ENCODE measurements around the gene PCYT1B.
A peak's percentile ranks its signal among the peaks of the same experiment; 100 is the strongest.
"Not testable (repeated sequence)": the region's sequence is repeated elsewhere in the genome, so short reads cannot be mapped to it uniquely, and the experiment has no call there.

The PCYT1B gene

DNA sequence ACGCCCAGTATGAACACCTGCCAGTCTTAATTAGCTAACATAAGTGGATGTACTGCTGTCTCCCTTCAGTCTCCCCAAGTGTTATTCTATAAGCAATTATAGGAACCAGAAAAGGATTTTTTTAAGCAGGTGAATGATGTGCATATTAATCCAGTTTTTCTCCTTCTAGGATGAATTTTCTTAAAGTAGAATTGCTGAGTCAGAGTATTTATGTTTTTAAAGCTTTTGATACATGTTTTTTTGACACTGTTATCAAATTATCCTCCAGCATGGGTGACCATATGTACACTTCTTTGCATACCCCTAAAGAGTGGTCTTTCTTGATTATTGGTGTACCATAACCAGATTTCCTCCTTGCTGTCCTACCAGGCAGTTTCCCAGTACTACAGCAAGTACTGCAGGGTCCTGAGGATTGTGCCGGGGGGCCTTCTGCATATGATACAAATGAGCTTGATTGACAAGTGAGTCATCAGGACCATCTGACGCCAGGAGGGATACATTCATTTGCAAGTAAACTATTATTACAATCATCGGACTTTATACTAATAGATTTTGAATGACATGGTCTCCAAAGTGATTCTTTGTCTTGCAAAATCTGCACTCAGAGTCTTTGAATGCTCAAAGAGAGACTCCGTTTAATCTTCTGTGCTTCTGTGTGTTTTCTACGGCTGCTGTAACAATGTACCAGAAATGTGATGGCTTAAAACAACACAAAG, 10.7 kb upstream of the PCYT1B start:
- Histone ChIP-seq H3K4me3 (no peak overlapping the region), H3K9me3 (no peaks in the 10 kb centered on the region), H3K27ac (no peak overlapping the region), H3K27me3 (no peaks in the 10 kb centered on the region), H3K4me1 (no peaks in the 10 kb centered on the region), H3K36me3 (no peaks in the 10 kb centered on the region)
- DNase-seq = no peak
- TF ChIP-seq, protein P1, sequence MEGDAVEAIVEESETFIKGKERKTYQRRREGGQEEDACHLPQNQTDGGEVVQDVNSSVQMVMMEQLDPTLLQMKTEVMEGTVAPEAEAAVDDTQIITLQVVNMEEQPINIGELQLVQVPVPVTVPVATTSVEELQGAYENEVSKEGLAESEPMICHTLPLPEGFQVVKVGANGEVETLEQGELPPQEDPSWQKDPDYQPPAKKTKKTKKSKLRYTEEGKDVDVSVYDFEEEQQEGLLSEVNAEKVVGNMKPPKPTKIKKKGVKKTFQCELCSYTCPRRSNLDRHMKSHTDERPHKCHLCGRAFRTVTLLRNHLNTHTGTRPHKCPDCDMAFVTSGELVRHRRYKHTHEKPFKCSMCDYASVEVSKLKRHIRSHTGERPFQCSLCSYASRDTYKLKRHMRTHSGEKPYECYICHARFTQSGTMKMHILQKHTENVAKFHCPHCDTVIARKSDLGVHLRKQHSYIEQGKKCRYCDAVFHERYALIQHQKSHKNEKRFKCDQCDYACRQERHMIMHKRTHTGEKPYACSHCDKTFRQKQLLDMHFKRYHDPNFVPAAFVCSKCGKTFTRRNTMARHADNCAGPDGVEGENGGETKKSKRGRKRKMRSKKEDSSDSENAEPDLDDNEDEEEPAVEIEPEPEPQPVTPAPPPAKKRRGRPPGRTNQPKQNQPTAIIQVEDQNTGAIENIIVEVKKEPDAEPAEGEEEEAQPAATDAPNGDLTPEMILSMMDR (IDR thresholded peaks at IDR 0.05) = no peak
- intact Hi-C loops (cut with DNase I; ENCODE audit: low total_unique reads) = no loop called here

- DNase-seq; H3K36me3 ChIP-seq; H3K9me3 ChIP-seq; H3K27me3 ChIP-seq; intact Hi-C loops (cut with DNase I; ENCODE audit: low total_unique reads); H3K4me3 ChIP-seq; H3K27ac ChIP-seq; H3K4me1 ChIP-seq: not testable (repeated sequence)
Measured at GRCh38 chrX:24655679-24656078, 8.5 kb upstream of the PCYT1B start.

DNA sequence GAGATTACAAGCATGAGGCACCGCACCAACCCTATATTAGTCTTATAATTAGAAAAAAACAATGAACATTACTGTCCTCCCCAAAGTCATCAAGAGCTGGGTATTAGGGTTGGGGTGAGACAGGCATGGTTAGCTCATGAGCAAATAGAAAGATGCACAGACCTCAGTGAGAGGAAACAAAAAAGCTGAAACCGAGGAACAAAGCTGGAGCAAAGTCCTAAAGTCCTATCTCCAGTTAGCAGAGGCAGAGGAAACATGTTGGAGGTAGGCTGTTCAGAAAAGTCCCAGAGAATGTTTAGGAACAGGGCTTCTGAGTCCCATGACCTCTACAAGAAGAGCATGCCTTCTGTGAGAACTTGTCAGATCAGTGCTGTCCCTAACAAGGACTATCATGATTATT, 4.6 kb upstream of the PCYT1B start:
- H3K27me3 ChIP-seq = no peaks in the 10 kb centered on the region
- H3K27ac ChIP-seq = no peak overlapping the region
- TF ChIP-seq, protein P1 (IDR thresholded peaks at IDR 0.05) = no peak
- no peaks in the 10 kb centered on the region for H3K9me3 ChIP-seq
- H3K36me3 ChIP-seq = no peaks in the 10 kb centered on the region
- peaks cover 0 to 6% (median 2%) of the 10 kb centered on the region in 4 donors for H3K4me1 ChIP-seq
- H3K4me3 ChIP-seq = no peak overlapping the region
- intact Hi-C loops (cut with DNase I; ENCODE audit: low total_unique reads) = no loop called here
- DNase-seq = no peak

DNA sequence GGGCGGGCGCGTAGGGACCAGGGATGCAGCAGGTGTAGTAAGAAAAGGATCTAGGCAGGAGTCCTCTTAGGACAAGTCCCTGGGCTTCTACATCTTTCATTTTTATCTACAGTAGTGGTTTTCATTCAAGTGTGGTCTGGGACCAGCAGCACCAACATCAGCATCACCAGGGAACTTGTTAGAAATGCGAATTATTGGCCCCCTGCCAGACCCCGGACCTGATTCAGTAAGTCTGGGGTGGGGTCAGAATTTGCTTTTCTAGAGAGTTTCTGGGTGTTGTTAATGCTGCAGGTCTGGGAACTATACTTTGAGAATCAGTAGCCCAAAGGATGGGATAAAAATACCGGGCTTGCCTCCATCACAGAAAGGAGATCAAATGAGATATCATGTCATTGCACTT, 1.3 kb upstream of the PCYT1B start:
- no peaks in the 10 kb centered on the region for H3K27me3 ChIP-seq
- no peaks in the 10 kb centered on the region for H3K9me3 ChIP-seq
- TF ChIP-seq, protein P1 (IDR thresholded peaks at IDR 0.05) = no peak
- peaks cover 0 to 6% (median 2%) of the 10 kb centered on the region in 4 donors for H3K4me1 ChIP-seq
- H3K36me3 ChIP-seq = no peaks in the 10 kb centered on the region
- no peak overlapping the region for H3K4me3 ChIP-seq
- DNase-seq = no peak
- H3K27ac ChIP-seq = no peak overlapping the region
- intact Hi-C loops (cut with DNase I; ENCODE audit: low total_unique reads) = no loop called here

DNA sequence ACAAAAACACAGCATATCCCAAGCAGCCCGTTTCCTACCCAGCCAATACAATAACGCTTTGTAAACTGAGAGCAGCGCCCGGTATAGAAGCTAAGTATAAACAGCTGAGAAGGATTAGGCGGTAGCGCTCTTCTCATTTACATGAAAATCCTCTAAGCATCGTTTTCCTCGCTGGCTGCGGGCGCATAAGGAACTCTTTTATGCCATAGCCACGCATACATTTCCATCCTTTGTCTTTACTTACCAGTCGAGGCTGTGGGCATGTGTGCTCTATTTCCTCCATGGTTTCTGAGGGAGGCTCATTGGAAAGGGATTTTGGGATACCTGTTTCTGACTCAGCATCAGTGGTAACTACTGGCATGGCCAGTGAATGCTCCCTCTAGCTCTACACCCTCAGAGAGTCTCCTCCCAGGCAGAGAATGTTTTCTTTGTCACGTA, 383 bp downstream of the PCYT1B start:
- Histone ChIP-seq H3K36me3 (no peaks in the 10 kb centered on the region), H3K9me3 (no peaks in the 10 kb centered on the region), H3K27me3 (no peaks in the 10 kb centered on the region), H3K4me1 (peaks cover 0 to 6% (median 2%) of the 10 kb centered on the region in 4 donors), H3K4me3 (peak overlapping the region; percentile 36 to 46), H3K27ac (peak overlapping the region in 1 of 2 donors; percentile 22)
- intact Hi-C loops (cut with DNase I; ENCODE audit: low total_unique reads) = no loop called here
- TF ChIP-seq, protein P1 (IDR thresholded peaks at IDR 0.05) = no peak
- DNase-seq = no peak

DNA sequence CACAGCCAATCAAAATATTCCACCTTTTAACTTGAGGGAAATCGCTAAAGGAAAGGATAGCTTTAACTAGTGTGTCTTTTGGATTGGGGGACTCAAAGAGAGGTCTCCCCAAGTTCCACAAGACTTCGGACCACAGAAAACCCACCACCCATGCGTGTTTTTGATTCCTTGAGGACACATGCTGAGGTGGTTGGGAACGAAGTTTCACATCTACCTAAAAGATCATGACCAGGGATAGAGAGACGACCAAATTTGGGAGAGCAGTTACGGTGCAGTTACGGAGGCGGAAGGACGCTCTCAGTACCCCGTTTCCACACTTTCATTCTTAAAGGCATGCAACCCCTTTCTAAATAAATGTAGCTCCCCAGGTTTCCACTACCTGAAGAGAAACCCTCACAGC, 1.1 kb downstream of the PCYT1B start:
- Histone ChIP-seq H3K4me1 (peaks cover 0 to 6% (median 2%) of the 10 kb centered on the region in 4 donors), H3K4me3 (peak overlapping the region; percentile 36 to 46), H3K27me3 (no peaks in the 10 kb centered on the region), H3K27ac (no peak overlapping the region), H3K9me3 (no peaks in the 10 kb centered on the region), H3K36me3 (no peaks in the 10 kb centered on the region)
- DNase-seq = no peak
- intact Hi-C loops (cut with DNase I; ENCODE audit: low total_unique reads) = no loop called here
- TF ChIP-seq, protein P1 (IDR thresholded peaks at IDR 0.05) = no peak
